Heart left ventricle (tissue), 13 donors: ENCODE measurements around the gene MMP10.

Experiments
- CTCF ChIP-seq, 12 donors: fragments of 200-600 bp; sonication (generic) in 4 of 12; IDR thresholded peaks; one replicate each; pipeline versions ENCODE4 v1.5.0 to v1.8.0; 2018 to 2022; ENCODE audit warnings: antibody characterized with exemption in 12 of 12, mild to moderate bottlenecking in 5 of 12
- POLR2A ChIP-seq, 2 donors: fragments of 450-650 bp; IDR thresholded peaks; one replicate each; pipeline ENCODE4 v1.6.1; 2017; ENCODE audit warnings: antibody characterized with exemption in 2 of 2, mild to moderate bottlenecking in 2 of 2, moderate library complexity in 2 of 2
- donor health status: ischemic (EF 13 %, LVEDD 7.1; RV severe dilation, severe dysfunction).
- donor health status: DM: no; HTN: yes; CAD: no.
- donor health status: DM: no; HTN: no; CAD: no.
- donor health status: ischemic (EF 25% LVEDD 6.9; RV normal size, moderate dysfunction).
- donor health status: ischemic (EF 25% LVEDD 5.7; RV mildly dilated, moderate dysfunction).
- donor health status: ischemic (EF 35%, LVEDD 5.7; RV mildly dilated, moderate dysfunction).
- donor health status: nonischemic (EF 11% LVEDD 7.7; RV severe dilation, severe dysfunction).
- donor health status: DM: yes; HTN: yes; CAD: no.
- donor health status: PGD.
- donor health status: ischemic (EF 29% LVEDD 5.4; RV normal size, mild dysfunction).
- donor health status: nonischemic (EF 23%, LVEDD 6.1; RV moderate dilation, normal function).

DNA sequence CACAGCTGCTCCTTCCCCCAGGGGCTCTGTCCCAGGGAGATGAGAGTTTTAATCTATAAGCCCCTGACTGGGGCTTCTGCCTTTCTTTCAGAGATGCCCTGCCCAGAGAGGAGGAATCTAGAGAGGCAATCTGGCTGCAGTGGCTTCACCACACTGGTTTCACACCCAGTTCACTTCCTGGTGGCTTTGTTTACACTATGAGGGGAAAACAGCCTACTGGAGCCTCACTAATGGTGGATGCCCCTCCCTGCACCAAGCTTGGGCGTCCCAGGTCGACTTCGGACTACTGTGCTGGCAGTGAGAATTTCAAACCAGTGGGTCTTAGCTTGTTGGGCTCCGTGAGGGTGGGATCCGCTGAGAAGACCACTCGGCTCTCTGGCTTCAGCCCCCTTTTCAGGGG lies 39.1 kb upstream of the MMP10 start:
- TF ChIP-seq CTCF (IDR thresholded peaks at IDR 0.05): no peak
- TF ChIP-seq POLR2A (IDR thresholded peaks at IDR 0.05): no peak
